C4-2B (cell line): ENCODE measurements around the gene KIDINS220.

Experiments used
- ZFX ChIP-seq: fragments of 450-650 bp; IDR thresholded peaks from 2 replicates; pipeline ENCODE4 v1.6.1; 2017
- TF ChIP-seq, protein P1 (sequence below): fragments of 450-650 bp; conservative IDR thresholded peaks from 2 replicates; pipeline ENCODE4 v1.5.1; 2017; ENCODE audit warnings: mild to moderate bottlenecking

- TF ChIP-seq, protein P1, sequence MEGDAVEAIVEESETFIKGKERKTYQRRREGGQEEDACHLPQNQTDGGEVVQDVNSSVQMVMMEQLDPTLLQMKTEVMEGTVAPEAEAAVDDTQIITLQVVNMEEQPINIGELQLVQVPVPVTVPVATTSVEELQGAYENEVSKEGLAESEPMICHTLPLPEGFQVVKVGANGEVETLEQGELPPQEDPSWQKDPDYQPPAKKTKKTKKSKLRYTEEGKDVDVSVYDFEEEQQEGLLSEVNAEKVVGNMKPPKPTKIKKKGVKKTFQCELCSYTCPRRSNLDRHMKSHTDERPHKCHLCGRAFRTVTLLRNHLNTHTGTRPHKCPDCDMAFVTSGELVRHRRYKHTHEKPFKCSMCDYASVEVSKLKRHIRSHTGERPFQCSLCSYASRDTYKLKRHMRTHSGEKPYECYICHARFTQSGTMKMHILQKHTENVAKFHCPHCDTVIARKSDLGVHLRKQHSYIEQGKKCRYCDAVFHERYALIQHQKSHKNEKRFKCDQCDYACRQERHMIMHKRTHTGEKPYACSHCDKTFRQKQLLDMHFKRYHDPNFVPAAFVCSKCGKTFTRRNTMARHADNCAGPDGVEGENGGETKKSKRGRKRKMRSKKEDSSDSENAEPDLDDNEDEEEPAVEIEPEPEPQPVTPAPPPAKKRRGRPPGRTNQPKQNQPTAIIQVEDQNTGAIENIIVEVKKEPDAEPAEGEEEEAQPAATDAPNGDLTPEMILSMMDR, result no peak
- TF ChIP-seq ZFX, result no peak
Measured at GRCh38 chr2:8877894-8878293, 40.5 kb upstream of the KIDINS220 start.
